A549 (cell line): Measurements from ENCODE around the gene TMC7. TPM values are rescaled to one million over a fixed set of nuclear protein-coding genes. Genes with fewer than 3 reads are reported as not detected.

Experiments
- ATAC-seq, 2 experiments: fragments of 200-7000 bp in 1 of 2; fragments of >200 bp in 1 of 2; cut with Nextera tagmentation in 1 of 2; cut with Tn5 transposase in 1 of 2; 3 replicates each; pipeline versions ENCODE4 v1.8.0 to v1.9.1; 2018 to 2020; ENCODE audit warnings: mild to moderate bottlenecking in 1 of 2, moderate library complexity in 1 of 2
- CTCF ChIA-PET: fragments of 300-600 bp; sonication (Branson Sonifier 250); formaldehyde crosslinking; extraction: SDS; loops from one replicate; lab custom pipeline; 2021; ENCODE audit warnings: antibody characterized with exemption, inconsistent platforms; lab: Yijun Ruan, JAX
- POLR2A ChIA-PET: fragments of 350-600 bp; formaldehyde crosslinking; extraction: SDS; loops from one replicate; lab custom pipeline; 2021; ENCODE audit warnings: antibody characterized with exemption, inconsistent platforms; lab: Yijun Ruan, JAX
- DNase-seq, 2 experiments: peaks; one replicate each; pipeline versions ENCODE4 v3.0.0 to v3.0.0-alpha.2; 2011 to 2016; ENCODE audit warnings: low read depth in 1 of 2, low spot score in 1 of 2
- FAIRE-seq: peaks from 2 replicates; lab custom pipeline; 2011; peaks lifted over from hg19 to GRCh38; lab: Jason Lieb, UNC
- H3K27ac ChIP-seq, 2 experiments: fragments of >200 bp; sonication (Bioruptor Twin); formaldehyde crosslinking; 3 replicates each; pipeline ENCODE4 v1.5.1; 2016 to 2017
- H3K4me1 ChIP-seq: fragments of >200 bp; sonication (Bioruptor Twin); formaldehyde crosslinking; 3 replicates; pipeline ENCODE4 v1.6.1; 2016
- H3K4me2 ChIP-seq: fragments of >200 bp; sonication (Bioruptor Twin); formaldehyde crosslinking; 3 replicates; pipeline ENCODE4 v1.6.1; 2016
- H3K4me3 ChIP-seq: fragments of >200 bp; sonication (Bioruptor Twin); formaldehyde crosslinking; 3 replicates; pipeline ENCODE4 v1.5.1; 2016
- H3K9me3 ChIP-seq: fragments of >200 bp; sonication (Bioruptor Twin); formaldehyde crosslinking; 3 replicates; pipeline ENCODE4 v1.6.1; 2016
- HMGXB4 ChIP-seq: fragments of 250-450 bp; sonication (Bioruptor Pico); IDR thresholded peaks from 2 replicates; pipeline ENCODE4 v1.5.0; 2021; ENCODE audit warnings: mild to moderate bottlenecking, moderate library complexity, borderline replicate concordance
- KDM5A ChIP-seq: fragments of 200-600 bp; sonication (generic); IDR thresholded peaks from 2 replicates; pipeline ENCODE4 v1.6.1; 2016; ENCODE audit warnings: antibody characterized with exemption, mild to moderate bottlenecking
- NPAS2 ChIP-seq: fragments of 250-450 bp; sonication (Bioruptor Pico); IDR thresholded peaks from 2 replicates; pipeline ENCODE4 v1.8.0; 2022; ENCODE audit warnings: mild to moderate bottlenecking, moderate library complexity, borderline replicate concordance
- TP53 ChIP-seq: fragments of 250-450 bp; sonication (Bioruptor Pico); IDR thresholded peaks from 2 replicates; pipeline ENCODE4 v1.5.0; 2021; ENCODE audit warnings: mild to moderate bottlenecking, moderate library complexity
- WGBS: methylation state at CpG from one replicate; pipeline ENCODE4 v1.1.6; 2017; ENCODE audit errors: missing lambda C conversion rate; 5-methylcytosine and 5-hydroxymethylcytosine counted together
- polyA plus RNA-seq, 4 experiments: library from polyadenylated mRNA; depleted of rRNA in 3 of 4; stranded (reverse); fragments of >200 nt; fragmentation: RNase III in 1 of 4; extraction: RNeasy Plus Mini Kit Qiagen cat#74134 plus additional on column Dnase treatment in 1 of 4; gene quantifications; 2 replicates in 3 of 4; 3 replicates in 1 of 4; pipeline ENCODE4 v1.2.3, GENCODE V29; 2011 to 2017
- TF ChIP-seq, protein P1 (sequence below): fragments of 200-600 bp; sonication (generic); IDR thresholded peaks from 2 replicates; pipeline ENCODE4 v1.6.1; 2016; ENCODE audit warnings: antibody characterized with exemption, mild to moderate bottlenecking, moderate library complexity
- TF ChIP-seq, protein P2 (sequence below): IDR thresholded peaks from 2 replicates; pipeline ENCODE4 v1.6.1; 2012; ENCODE audit warnings: low read depth, borderline replicate concordance
- TF ChIP-seq, protein P3 (sequence below): fragments of 450-650 bp; IDR thresholded peaks from 2 replicates; pipeline ENCODE4 v1.6.1; 2014; ENCODE audit warnings: antibody characterized with exemption
- TF ChIP-seq, protein P4 (sequence below): IDR thresholded peaks from 2 replicates; pipeline ENCODE4 v1.6.1; 2012

Gene TMC7
- polyA plus RNA-seq, 2 of the 4 experiments (the other 2 are of a cell fraction) = 7.0 to 9.4 TPM

DNA sequence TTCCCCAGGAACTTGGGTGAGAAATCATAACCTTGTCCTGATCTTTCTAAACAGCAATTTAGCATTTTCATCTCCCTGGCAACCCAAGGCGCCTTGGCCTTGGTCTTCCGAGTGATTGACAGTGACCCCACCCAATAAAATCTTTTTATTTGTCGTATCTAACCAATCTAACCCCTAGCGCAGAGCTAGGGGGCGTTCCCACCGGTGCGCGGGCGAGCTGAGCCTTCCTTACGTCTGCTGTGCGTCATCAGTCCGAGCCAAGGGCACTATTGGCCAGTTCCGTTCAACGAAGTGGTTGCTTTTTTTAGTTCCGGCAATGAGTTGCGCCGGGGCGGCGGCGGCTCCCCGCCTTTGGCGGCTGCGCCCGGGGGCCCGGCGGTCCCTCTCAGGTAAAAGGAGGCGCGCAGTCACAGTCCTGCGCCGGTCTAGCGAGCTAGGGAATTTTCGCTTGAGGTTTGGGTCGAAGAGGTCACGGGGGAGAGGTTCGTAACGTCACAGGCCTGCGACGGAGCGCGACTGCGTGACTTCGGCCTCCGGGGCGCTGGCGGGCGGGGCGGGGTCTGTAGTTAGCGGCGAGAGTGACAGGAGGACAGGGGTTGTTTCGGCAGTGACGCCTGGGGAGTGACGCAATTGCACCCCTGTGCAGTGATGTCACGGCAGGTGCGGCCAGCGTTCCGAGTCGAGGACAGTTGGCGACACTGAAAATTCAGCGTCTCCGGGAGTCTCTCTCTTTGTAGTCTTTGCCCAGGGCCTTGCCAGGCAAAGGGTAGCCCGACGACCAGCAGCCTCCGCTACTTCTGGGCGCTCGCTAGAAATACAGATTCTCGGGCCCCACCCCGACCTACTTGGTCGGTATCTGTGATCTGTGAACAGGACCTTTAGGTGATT, 83.9 kb downstream of the TMC7 start, which contains the start of gene COQ7 (continued):
- TF ChIP-seq, protein P1, sequence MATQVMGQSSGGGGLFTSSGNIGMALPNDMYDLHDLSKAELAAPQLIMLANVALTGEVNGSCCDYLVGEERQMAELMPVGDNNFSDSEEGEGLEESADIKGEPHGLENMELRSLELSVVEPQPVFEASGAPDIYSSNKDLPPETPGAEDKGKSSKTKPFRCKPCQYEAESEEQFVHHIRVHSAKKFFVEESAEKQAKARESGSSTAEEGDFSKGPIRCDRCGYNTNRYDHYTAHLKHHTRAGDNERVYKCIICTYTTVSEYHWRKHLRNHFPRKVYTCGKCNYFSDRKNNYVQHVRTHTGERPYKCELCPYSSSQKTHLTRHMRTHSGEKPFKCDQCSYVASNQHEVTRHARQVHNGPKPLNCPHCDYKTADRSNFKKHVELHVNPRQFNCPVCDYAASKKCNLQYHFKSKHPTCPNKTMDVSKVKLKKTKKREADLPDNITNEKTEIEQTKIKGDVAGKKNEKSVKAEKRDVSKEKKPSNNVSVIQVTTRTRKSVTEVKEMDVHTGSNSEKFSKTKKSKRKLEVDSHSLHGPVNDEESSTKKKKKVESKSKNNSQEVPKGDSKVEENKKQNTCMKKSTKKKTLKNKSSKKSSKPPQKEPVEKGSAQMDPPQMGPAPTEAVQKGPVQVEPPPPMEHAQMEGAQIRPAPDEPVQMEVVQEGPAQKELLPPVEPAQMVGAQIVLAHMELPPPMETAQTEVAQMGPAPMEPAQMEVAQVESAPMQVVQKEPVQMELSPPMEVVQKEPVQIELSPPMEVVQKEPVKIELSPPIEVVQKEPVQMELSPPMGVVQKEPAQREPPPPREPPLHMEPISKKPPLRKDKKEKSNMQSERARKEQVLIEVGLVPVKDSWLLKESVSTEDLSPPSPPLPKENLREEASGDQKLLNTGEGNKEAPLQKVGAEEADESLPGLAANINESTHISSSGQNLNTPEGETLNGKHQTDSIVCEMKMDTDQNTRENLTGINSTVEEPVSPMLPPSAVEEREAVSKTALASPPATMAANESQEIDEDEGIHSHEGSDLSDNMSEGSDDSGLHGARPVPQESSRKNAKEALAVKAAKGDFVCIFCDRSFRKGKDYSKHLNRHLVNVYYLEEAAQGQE = peak; percentile 15; the same call in 1 of the 2 replicates
- TF ChIP-seq, protein P2, sequence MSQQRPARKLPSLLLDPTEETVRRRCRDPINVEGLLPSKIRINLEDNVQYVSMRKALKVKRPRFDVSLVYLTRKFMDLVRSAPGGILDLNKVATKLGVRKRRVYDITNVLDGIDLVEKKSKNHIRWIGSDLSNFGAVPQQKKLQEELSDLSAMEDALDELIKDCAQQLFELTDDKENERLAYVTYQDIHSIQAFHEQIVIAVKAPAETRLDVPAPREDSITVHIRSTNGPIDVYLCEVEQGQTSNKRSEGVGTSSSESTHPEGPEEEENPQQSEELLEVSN = no peak
- TF ChIP-seq NPAS2 (CRISPR knock-in tag) (no peak), TP53 (CRISPR knock-in tag) (0 out of 2 replicates have a peak, but pooled peaks have one; percentile 26)
- TF ChIP-seq, protein P3, sequence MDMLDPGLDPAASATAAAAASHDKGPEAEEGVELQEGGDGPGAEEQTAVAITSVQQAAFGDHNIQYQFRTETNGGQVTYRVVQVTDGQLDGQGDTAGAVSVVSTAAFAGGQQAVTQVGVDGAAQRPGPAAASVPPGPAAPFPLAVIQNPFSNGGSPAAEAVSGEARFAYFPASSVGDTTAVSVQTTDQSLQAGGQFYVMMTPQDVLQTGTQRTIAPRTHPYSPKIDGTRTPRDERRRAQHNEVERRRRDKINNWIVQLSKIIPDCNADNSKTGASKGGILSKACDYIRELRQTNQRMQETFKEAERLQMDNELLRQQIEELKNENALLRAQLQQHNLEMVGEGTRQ = peak; percentile 75

GRCh38 chr16:19068237-19068815, 84.6 kb downstream of the TMC7 start:
- Histone ChIP-seq H3K4me2 (peak overlapping the region; percentile 73), H3K27ac (peak overlapping the region; percentile 95 to 99)
- TF ChIP-seq, protein P4, sequence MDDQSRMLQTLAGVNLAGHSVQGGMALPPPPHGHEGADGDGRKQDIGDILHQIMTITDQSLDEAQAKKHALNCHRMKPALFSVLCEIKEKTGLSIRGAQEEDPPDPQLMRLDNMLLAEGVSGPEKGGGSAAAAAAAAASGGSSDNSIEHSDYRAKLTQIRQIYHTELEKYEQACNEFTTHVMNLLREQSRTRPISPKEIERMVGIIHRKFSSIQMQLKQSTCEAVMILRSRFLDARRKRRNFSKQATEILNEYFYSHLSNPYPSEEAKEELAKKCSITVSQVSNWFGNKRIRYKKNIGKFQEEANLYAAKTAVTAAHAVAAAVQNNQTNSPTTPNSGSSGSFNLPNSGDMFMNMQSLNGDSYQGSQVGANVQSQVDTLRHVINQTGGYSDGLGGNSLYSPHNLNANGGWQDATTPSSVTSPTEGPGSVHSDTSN = no peak
- 0 out of 2 replicates have a peak, but pooled peaks have one; percentile 17 for TF ChIP-seq KDM5A
- 0 out of 2 replicates have a peak, but pooled peaks have one; percentile 5 for TF ChIP-seq HMGXB4 (CRISPR knock-in tag)
- TF ChIP-seq, all 56 proteins: peak for 2
- CTCF ChIA-PET = interaction anchor here (0.7 to 7.0 kb wide), 4 partner anchors 68 to 481 kb away, joined by 3 to 130 read pairs (median 3); partner anchors contain the start of gene TMC7
- Histone ChIP-seq H3K4me3 (peak overlapping the region; percentile 63), H3K9me3 (no peaks in the 10 kb centered on the region), H3K4me1 (peaks cover 12% of the 10 kb centered on the region; the same call in 2 of the 3 replicates)
- 40% methylated on average over 19 of the region's 19 CpGs for WGBS
- POLR2A ChIA-PET = interaction anchor here (0.7 to 1.2 kb wide), 5 partner anchors 70 to 278 kb away, joined by 5 to 16 read pairs (median 7); partner anchors contain the start of gene RPS15A
- no peak for FAIRE-seq
- ATAC-seq = no peak
- no peak for DNase-seq
